Measurements from ENCODE around the gene CCDC57. TPM values are rescaled to one million over a fixed set of nuclear protein-coding genes. Genes with fewer than 3 reads are reported as not detected.

CCDC57 gene
- total and polyA plus RNA-seq, 2 of the 8 experiments (the other 6 are each of a cell fraction or from before 2014, with no cell fraction given) = 8.4 to 12.9 TPM

- H2BK5ac ChIP-seq (ENCODE audit: low read depth, low read length) = no peak overlapping the region
- no peak overlapping the region for H3K4me3 ChIP-seq (ENCODE audit: extremely low read depth in 1 of 4, insufficient read depth in 2 of 4, low read depth in 3 of 4, low read length in 4 of 4)
- H2BK15ac ChIP-seq (ENCODE audit: low read length) = no peak overlapping the region
- H3K4me1 ChIP-seq (replicated peaks in 1 of 4; ENCODE audit: control insufficient read depth in 3 of 4, insufficient read depth in 4 of 4, low read length in 3 of 4) = peaks cover 0 to 4% (median under 1%) of the 10 kb centered on the region in 4 experiments; a peak in 2 of 7 replicates
- no peaks in the 10 kb centered on the region for H3K36me3 ChIP-seq (ENCODE audit: control insufficient read depth in 2 of 4, insufficient read depth in 4 of 4, low read length in 3 of 4)
- POLR2A ChIA-PET (ENCODE audit: partially characterized antibody) = interaction anchor here (0.6 to 3.6 kb wide), 2 partner anchors 13 to 16 kb away, joined by 3 to 11 read pairs; partner anchors contain the start of gene SLC16A3
- H3K4me2 ChIP-seq (ENCODE audit: insufficient read depth in 1 of 2, low read depth in 2 of 2, low read length in 2 of 2) = no peak overlapping the region
- H3K14ac ChIP-seq (ENCODE audit: insufficient read length) = no peak overlapping the region
- H3K27ac ChIP-seq (ENCODE audit: low read depth, low read length) = no peak overlapping the region
- H3K9ac ChIP-seq (replicated peaks in 1 of 4; ENCODE audit: extremely low read depth in 1 of 4, low read depth in 3 of 4, low read length in 3 of 4) = no peak overlapping the region
- no peak overlapping the region for H4K91ac ChIP-seq (replicated peaks; ENCODE audit: insufficient read length, low read length)
- H3K9me3 ChIP-seq (ENCODE audit: insufficient read depth in 2 of 2, low read depth in 1 of 2, low read length in 1 of 2) = no peaks in the 10 kb centered on the region; a peak in 1 of 4 replicates
- DNase-seq (ENCODE audit: low read depth in 1 of 2, low spot score in 2 of 2) (no peak), FAIRE-seq (no peak)
- peaks cover 2 to 21% (median 13%) of the 10 kb centered on the region in 4 experiments for H3K27me3 ChIP-seq (replicated peaks in 1 of 4; ENCODE audit: control insufficient read depth in 3 of 4, extremely low read depth in 1 of 4, insufficient read depth in 3 of 4, low read length in 3 of 4)
- H3K4ac ChIP-seq (replicated peaks; ENCODE audit: insufficient read length, low read depth, low read length) = no peak overlapping the region
- no peak overlapping the region for H2AFZ ChIP-seq (ENCODE audit: low read length)
- no peaks in the 10 kb centered on the region for H3K79me2 ChIP-seq (ENCODE audit: control insufficient read depth in 1 of 2, insufficient read depth in 2 of 2, low read length in 2 of 2)
- H2BK12ac ChIP-seq (ENCODE audit: low read depth, low read length) = no peak overlapping the region
- peaks cover 4% of the 10 kb centered on the region; the same call in 1 of the 2 replicates for H3K23me2 ChIP-seq (ENCODE audit: low read depth, low read length)
- no peak overlapping the region for H3K56ac ChIP-seq (replicated peaks; ENCODE audit: insufficient read length, low read depth, low read length)
- no peak overlapping the region for H3K18ac ChIP-seq (ENCODE audit: extremely low read depth, low read length)
- peaks cover 0 to 2% of the 10 kb centered on the region in 2 experiments for H4K20me1 ChIP-seq (replicated peaks in 1 of 2; ENCODE audit: control insufficient read depth in 1 of 2, insufficient read depth in 2 of 2, low read length in 2 of 2)
- no peak overlapping the region for H2BK20ac ChIP-seq (ENCODE audit: low read length)
- no peak overlapping the region for H2AK5ac ChIP-seq (ENCODE audit: low read depth, low read length)
- no peak overlapping the region; the same call in 1 of the 2 replicates for H4K8ac ChIP-seq (ENCODE audit: extremely low read depth, insufficient read depth, low read length)
- no peak overlapping the region for H3K23ac ChIP-seq (ENCODE audit: insufficient read length)
- H3K79me1 ChIP-seq (ENCODE audit: low read depth, low read length) = no peaks in the 10 kb centered on the region
- H2BK120ac ChIP-seq (replicated peaks; ENCODE audit: low read depth, low read length) = no peak overlapping the region
- CTCF ChIA-PET (ENCODE audit: partially characterized antibody) = no interaction called here
- WGBS, 2 experiments (ENCODE audit: extremely low coverage in 1 of 2, insufficient coverage in 1 of 2, insufficient read length in 1 of 2, insufficient replicate concordance in 2 of 2, low coverage in 1 of 2, low lambda C conversion rate in 2 of 2, missing lambda C conversion rate in 1 of 2) = 90% methylated on average over 12 of the region's 12 CpGs; no CpG with 5 or more reads in 1 of the 2 experiments
- no peak overlapping the region for H4K5ac ChIP-seq (ENCODE audit: insufficient read length, low read depth, low read length)
- TF ChIP-seq RAD21 (IDR thresholded peaks at IDR 0.05 in 1 of 2, conservative IDR thresholded peaks at IDR 0.05 in 1 of 2; ENCODE audit: low read depth in 2 of 2, low read length in 2 of 2) = no peak
- no peak for TF ChIP-seq EP300 (IDR thresholded peaks at IDR 0.05; ENCODE audit: borderline replicate concordance in 1 of 2, low read depth in 2 of 2, low read length in 2 of 2)
- TF ChIP-seq ZNF274 (IDR thresholded peaks at IDR 0.05; ENCODE audit: borderline replicate concordance, extremely low read depth, low read length) = no peak
- no peak for TF ChIP-seq CREB1 (IDR thresholded peaks at IDR 0.05)
- no peak for TF ChIP-seq TBP (IDR thresholded peaks at IDR 0.05; ENCODE audit: low read depth, low read length)
- TF ChIP-seq RFX5 (IDR thresholded peaks at IDR 0.05; ENCODE audit: borderline replicate concordance, low read depth, low read length) = no peak
- no peak for TF ChIP-seq SP2 (IDR thresholded peaks at IDR 0.05; ENCODE audit: low read length)
- no peak for TF ChIP-seq YY1 (IDR thresholded peaks at IDR 0.05; ENCODE audit: low read depth, low read length)
- TF ChIP-seq KDM5A (IDR thresholded peaks at IDR 0.05; ENCODE audit: low read length) = no peak
Measured at GRCh38 chr17:82215972-82216300, 3.3 kb upstream of the CCDC57 start.
